NCI-H69 (cell line): ENCODE data around the gene ATAT1.

Source experiments
- DNase-seq: peaks from one replicate; lab custom pipeline; 2025; lab: John Stamatoyannopoulos, UW

The ATAT1 gene

GRCh38 chr6:30626484-30627366 is at the start of gene ATAT1:
Gene ATAT1, plus strand, starts transcription at chr6:30626874.
- peak; percentile 90 for DNase-seq

- no peak for DNase-seq
Observed at GRCh38 chr6:30578051-30578450, 48.6 kb upstream of the ATAT1 start.

- no peak for DNase-seq
Observed at GRCh38 chr6:30583921-30584320, 42.8 kb upstream of the ATAT1 start.

- no peak for DNase-seq
Observed at GRCh38 chr6:30589754-30590358, 36.8 kb upstream of the ATAT1 start.

GRCh38 chr6:30590509-30590908 is 36.2 kb upstream of the ATAT1 start:
- no peak for DNase-seq

GRCh38 chr6:30591008-30591407 is 35.7 kb upstream of the ATAT1 start:
- no peak for DNase-seq

GRCh38 chr6:30592287-30592686 is 34.4 kb upstream of the ATAT1 start:
- no peak for DNase-seq

GRCh38 chr6:30597315-30598144 is 29.1 kb upstream of the ATAT1 start:
- peak; percentile 79 for DNase-seq

GRCh38 chr6:30598912-30599624 is 27.6 kb upstream of the ATAT1 start:
- DNase-seq = no peak

- no peak for DNase-seq
Observed at GRCh38 chr6:30599625-30600324, 26.9 kb upstream of the ATAT1 start.

GRCh38 chr6:30600451-30600961 is 26.2 kb upstream of the ATAT1 start:
- peak; percentile 29 for DNase-seq

- no peak for DNase-seq
Observed at GRCh38 chr6:30601436-30601814, 25.2 kb upstream of the ATAT1 start.

- DNase-seq = no peak
Observed at GRCh38 chr6:30601815-30602641, 24.6 kb upstream of the ATAT1 start.

- DNase-seq = no peak
Observed at GRCh38 chr6:30603961-30604360, 22.7 kb upstream of the ATAT1 start.

GRCh38 chr6:30610065-30610464 is 16.6 kb upstream of the ATAT1 start:
- no peak for DNase-seq

- no peak for DNase-seq
Observed at GRCh38 chr6:30611150-30611855, 15.4 kb upstream of the ATAT1 start.

- no peak for DNase-seq
Observed at GRCh38 chr6:30611856-30612194, 14.8 kb upstream of the ATAT1 start.

GRCh38 chr6:30612213-30612612 is 14.5 kb upstream of the ATAT1 start:
- peak; percentile 35 for DNase-seq

- DNase-seq = peak; percentile 16
Observed at GRCh38 chr6:30612687-30613248, 13.9 kb upstream of the ATAT1 start.
